Karpas-422 (cell line): ENCODE measurements around the gene ELAVL1. TPM values are rescaled to one million over a fixed set of nuclear protein-coding genes. Genes with fewer than 3 reads are reported as not detected.

ENCODE experiments used
- DNase-seq: peaks from one replicate; pipeline ENCODE4 v3.0.0-alpha.2; 2015
- H2AFZ ChIP-seq: fragments of 200-600 bp; sonication (generic); 2 replicates; pipeline ENCODE4 v1.6.1; 2014; ENCODE audit warnings: antibody characterized with exemption, low read length, mixed read lengths
- H3K27ac ChIP-seq: fragments of 200-600 bp; sonication (generic); 2 replicates; pipeline ENCODE4 v1.5.1; 2014; ENCODE audit warnings: mild to moderate bottlenecking, low read length, moderate library complexity
- H3K27me3 ChIP-seq: fragments of 200-600 bp; sonication (generic); 2 replicates; pipeline ENCODE4 v1.6.1; 2014; ENCODE audit warnings: low read length, mixed read lengths
- H3K36me3 ChIP-seq: fragments of 200-600 bp; sonication (generic); 2 replicates; pipeline ENCODE4 v1.6.1; 2014; ENCODE audit warnings: low read length, mixed read lengths; ENCODE audit not compliant: insufficient read depth
- H3K4me1 ChIP-seq: fragments of 200-600 bp; sonication (generic); 2 replicates; pipeline ENCODE4 v1.6.1; 2014; ENCODE audit warnings: mild to moderate bottlenecking, low read length, mixed read lengths
- H3K4me2 ChIP-seq: fragments of 200-600 bp; sonication (generic); 2 replicates; pipeline ENCODE4 v1.6.1; 2014; ENCODE audit warnings: low read length, low read depth, mild to moderate bottlenecking; ENCODE audit not compliant: poor library complexity, severe bottlenecking
- H3K4me3 ChIP-seq: fragments of 200-600 bp; sonication (generic); 2 replicates; pipeline ENCODE4 v1.5.1; 2014; ENCODE audit warnings: mild to moderate bottlenecking, antibody characterized with exemption, low read length, mixed read lengths
- H3K79me2 ChIP-seq: fragments of 200-600 bp; sonication (generic); 2 replicates; pipeline ENCODE4 v1.6.1; 2014; ENCODE audit warnings: mild to moderate bottlenecking, low read length, mixed read lengths
- H3K9ac ChIP-seq: fragments of 200-600 bp; sonication (generic); 2 replicates; pipeline ENCODE4 v1.6.0; 2014; ENCODE audit warnings: low read length
- H3K9me2 ChIP-seq: fragments of 200-600 bp; sonication (generic), shearing (Covaris generic); replicated peaks from 2 replicates; pipeline ENCODE4 v1.6.0; 2014; ENCODE audit warnings: mild to moderate bottlenecking, low read length, moderate library complexity; ENCODE audit not compliant: insufficient read depth
- H3K9me3 ChIP-seq: fragments of 300-700, 200-600 bp; sonication (generic); 2 replicates; pipeline ENCODE4 v1.6.1; 2014; ENCODE audit warnings: low read length, mixed read lengths
- H4K20me1 ChIP-seq: fragments of 200-600 bp; sonication (generic); 2 replicates; pipeline ENCODE4 v1.6.1; 2014; ENCODE audit warnings: mild to moderate bottlenecking, antibody characterized with exemption, low read length, low read depth; ENCODE audit not compliant: insufficient read depth
- total RNA-seq: library from RNA; depleted of rRNA; stranded (reverse); fragments of >200 nt; shearing (Covaris generic); gene quantifications from 2 replicates; pipeline ENCODE4 v1.2.3, GENCODE V29; 2014; ENCODE audit warnings: low replicate concordance

Gene ELAVL1
- total RNA-seq, 1 experiment from 2014 or later: 50.0 TPM

GRCh38 chr19:7912697-7913564 is 92.5 kb downstream of the ELAVL1 start:
- DNase-seq: no peak
- Histone ChIP-seq H3K27me3 (no peaks in the 10 kb centered on the region), H3K4me2 (no peak overlapping the region), H3K36me3 (no peaks in the 10 kb centered on the region), H3K79me2 (no peaks in the 10 kb centered on the region), H3K4me3 (no peak overlapping the region), H4K20me1 (no peaks in the 10 kb centered on the region), H3K27ac (no peak overlapping the region), H3K4me1 (peaks cover 23% of the 10 kb centered on the region), H3K9me3 (no peaks in the 10 kb centered on the region), H2AFZ (no peak overlapping the region), H3K9ac (no peak overlapping the region), H3K9me2 (no peaks in the 10 kb centered on the region)

GRCh38 chr19:7912144-7912696 is 93.2 kb downstream of the ELAVL1 start:
- H4K20me1 ChIP-seq: no peaks in the 10 kb centered on the region
- no peaks in the 10 kb centered on the region for H3K27me3 ChIP-seq
- H3K4me2 ChIP-seq: no peak overlapping the region
- H3K9ac ChIP-seq: no peak overlapping the region
- 0 out of 2 replicates have a peak, but pooled peaks cover under 1% of the 10 kb centered on the region for H3K79me2 ChIP-seq
- H2AFZ ChIP-seq: no peak overlapping the region
- H3K36me3 ChIP-seq: no peaks in the 10 kb centered on the region
- DNase-seq: no peak
- H3K9me3 ChIP-seq: no peaks in the 10 kb centered on the region
- H3K9me2 ChIP-seq: no peaks in the 10 kb centered on the region
- peaks cover 17% of the 10 kb centered on the region for H3K4me1 ChIP-seq
- H3K4me3 ChIP-seq: no peak overlapping the region
- no peak overlapping the region for H3K27ac ChIP-seq

GRCh38 chr19:7911508-7912143 is 93.8 kb downstream of the ELAVL1 start:
- peaks cover 11% of the 10 kb centered on the region for H3K4me1 ChIP-seq
- no peaks in the 10 kb centered on the region for H3K36me3 ChIP-seq
- no peaks in the 10 kb centered on the region for H3K9me2 ChIP-seq
- H3K9me3 ChIP-seq: no peaks in the 10 kb centered on the region
- H3K27ac ChIP-seq: no peak overlapping the region
- no peak overlapping the region for H3K9ac ChIP-seq
- H3K4me3 ChIP-seq: no peak overlapping the region
- H4K20me1 ChIP-seq: no peaks in the 10 kb centered on the region
- no peaks in the 10 kb centered on the region for H3K27me3 ChIP-seq
- no peak overlapping the region for H3K4me2 ChIP-seq
- H2AFZ ChIP-seq: no peak overlapping the region
- H3K79me2 ChIP-seq: 0 out of 2 replicates have a peak, but pooled peaks cover 3% of the 10 kb centered on the region
- DNase-seq: no peak

DNA sequence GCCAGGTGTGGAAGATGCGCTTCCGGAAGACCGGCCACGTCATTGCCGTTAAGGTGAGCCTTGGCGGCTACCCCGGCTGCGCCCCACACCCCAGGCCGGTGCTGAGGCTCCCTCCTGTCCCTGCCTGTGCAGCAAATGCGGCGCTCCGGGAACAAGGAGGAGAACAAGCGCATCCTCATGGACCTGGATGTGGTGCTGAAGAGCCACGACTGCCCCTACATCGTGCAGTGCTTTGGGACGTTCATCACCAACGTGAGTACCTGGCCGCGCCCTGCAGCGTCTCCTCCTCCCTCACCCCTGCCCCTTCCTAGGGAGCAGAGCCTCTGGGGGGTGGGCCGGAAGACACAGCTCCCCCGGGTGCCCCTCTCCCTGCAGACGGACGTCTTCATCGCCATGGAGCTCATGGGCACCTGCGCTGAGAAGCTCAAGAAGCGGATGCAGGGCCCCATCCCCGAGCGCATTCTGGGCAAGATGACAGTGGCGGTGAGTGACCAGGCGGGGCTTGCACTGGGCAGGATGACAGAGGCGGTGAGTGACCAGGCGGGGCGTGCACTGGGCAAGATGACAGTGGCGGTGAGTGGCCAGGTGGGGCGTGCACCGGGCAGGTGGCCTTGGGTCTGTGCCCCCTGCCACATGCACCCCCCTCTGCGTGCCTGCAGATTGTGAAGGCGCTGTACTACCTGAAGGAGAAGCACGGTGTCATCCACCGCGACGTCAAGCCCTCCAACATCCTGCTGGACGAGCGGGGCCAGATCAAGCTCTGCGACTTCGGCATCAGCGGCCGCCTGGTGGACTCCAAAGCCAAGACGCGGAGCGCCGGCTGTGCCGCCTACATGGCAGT is 94.9 kb downstream of the ELAVL1 start:
- Histone ChIP-seq H3K27me3 (no peaks in the 10 kb centered on the region), H3K9ac (no peak overlapping the region), H3K4me1 (peaks cover under 1% of the 10 kb centered on the region; the same call in 1 of the 2 replicates), H3K4me3 (no peak overlapping the region), H4K20me1 (no peaks in the 10 kb centered on the region), H3K36me3 (no peaks in the 10 kb centered on the region), H2AFZ (no peak overlapping the region), H3K27ac (no peak overlapping the region), H3K9me3 (no peaks in the 10 kb centered on the region), H3K79me2 (peaks cover 12% of the 10 kb centered on the region), H3K9me2 (no peaks in the 10 kb centered on the region), H3K4me2 (no peak overlapping the region)
- DNase-seq: no peak

- H3K79me2 ChIP-seq: peaks cover 22% of the 10 kb centered on the region
- H3K4me3 ChIP-seq: no peak overlapping the region
- H3K9me2 ChIP-seq: no peaks in the 10 kb centered on the region
- no peak for DNase-seq
- no peaks in the 10 kb centered on the region; the same call in 1 of the 2 replicates for H4K20me1 ChIP-seq
- no peaks in the 10 kb centered on the region for H3K36me3 ChIP-seq
- H3K4me2 ChIP-seq: no peak overlapping the region
- H3K4me1 ChIP-seq: peaks cover 8% of the 10 kb centered on the region
- H3K9ac ChIP-seq: no peak overlapping the region
- H2AFZ ChIP-seq: no peak overlapping the region
- no peaks in the 10 kb centered on the region for H3K9me3 ChIP-seq
- no peaks in the 10 kb centered on the region for H3K27me3 ChIP-seq
- H3K27ac ChIP-seq: no peak overlapping the region
Measured at GRCh38 chr19:7909471-7910067, 95.9 kb downstream of the ELAVL1 start.

- H4K20me1 ChIP-seq: no peaks in the 10 kb centered on the region; the same call in 1 of the 2 replicates
- H3K36me3 ChIP-seq: no peaks in the 10 kb centered on the region
- DNase-seq: no peak
- H3K9me2 ChIP-seq: no peaks in the 10 kb centered on the region
- no peaks in the 10 kb centered on the region for H3K9me3 ChIP-seq
- H3K4me1 ChIP-seq: peaks cover 9% of the 10 kb centered on the region
- H3K27me3 ChIP-seq: no peaks in the 10 kb centered on the region
- H3K4me3 ChIP-seq: no peak overlapping the region
- no peak overlapping the region for H3K27ac ChIP-seq
- H3K9ac ChIP-seq: no peak overlapping the region
- H3K4me2 ChIP-seq: no peak overlapping the region
- H3K79me2 ChIP-seq: peaks cover 27% of the 10 kb centered on the region
- H2AFZ ChIP-seq: no peak overlapping the region
Measured at GRCh38 chr19:7908742-7909461, 96.5 kb downstream of the ELAVL1 start.
